ENCODE results near the gene RNH1.

Gene RNH1

GRCh38 chr11:497565-498296 is 9.3 kb downstream of the RNH1 start:
- DNase-seq: no peak

GRCh38 chr11:496834-497564 is 10.0 kb downstream of the RNH1 start:
- no peak for DNase-seq

- no peak for DNase-seq
Observed at GRCh38 chr11:495537-495931, 11.5 kb downstream of the RNH1 start.

GRCh38 chr11:494761-495536 is 12.1 kb downstream of the RNH1 start:
- DNase-seq: no peak

- no peak for DNase-seq
Observed at GRCh38 chr11:492427-493226, 14.4 kb downstream of the RNH1 start.

- no peak for DNase-seq
Observed at GRCh38 chr11:491358-491757, 15.7 kb downstream of the RNH1 start.

GRCh38 chr11:490930-491260 is 16.1 kb downstream of the RNH1 start:
- DNase-seq: no peak

GRCh38 chr11:490186-490929 is 16.7 kb downstream of the RNH1 start:
- DNase-seq: no peak

GRCh38 chr11:489610-490185 is 17.3 kb downstream of the RNH1 start:
- DNase-seq: no peak

- DNase-seq: no peak
Observed at GRCh38 chr11:488992-489391, 18.1 kb downstream of the RNH1 start.

- DNase-seq: no peak
Observed at GRCh38 chr11:488579-488978, 18.5 kb downstream of the RNH1 start.

GRCh38 chr11:488062-488461 is 19.0 kb downstream of the RNH1 start:
- DNase-seq: no peak

GRCh38 chr11:487571-488021 is 19.4 kb downstream of the RNH1 start:
- DNase-seq: no peak

GRCh38 chr11:486189-486588 is 20.9 kb downstream of the RNH1 start:
- DNase-seq: no peak

- no peak for DNase-seq
Observed at GRCh38 chr11:484616-485015, 22.4 kb downstream of the RNH1 start.

GRCh38 chr11:479311-479710 is 27.7 kb downstream of the RNH1 start:
- no peak for DNase-seq

- DNase-seq: no peak
Observed at GRCh38 chr11:477052-477715, 29.9 kb downstream of the RNH1 start.

- no peak for DNase-seq
Observed at GRCh38 chr11:476416-476815, 30.6 kb downstream of the RNH1 start.

GRCh38 chr11:475941-476340 is 31.1 kb downstream of the RNH1 start:
- DNase-seq: no peak

GRCh38 chr11:474914-475506 is 32.0 kb downstream of the RNH1 start:
- DNase-seq: no peak

Data from activated CD4-positive, alpha-beta T cell treated with anti-CD3 and anti-CD28 coated beads for 4 hours (primary cell).